Stimulated activated CD8-positive, alpha-beta memory T cell treated with anti-CD3 and anti-CD28 coated beads, Interleukin-12 subunit alpha, Interleukin-12 subunit beta, amount 100 ng/mL, for 24 hours (primary cell): ENCODE data around the gene BROX.
"Not testable (repeated sequence)": the region's sequence is repeated elsewhere in the genome, so short reads cannot be mapped to it uniquely, and the experiment has no call there.

Experiments
- DNase-seq: peaks from one replicate; pipeline ENCODE4 v3.0.0-alpha.2; 2020; ENCODE audit errors: extremely low read depth

BROX gene

GRCh38 chr1:222712253-222713090 lies at the start of gene BROX, which contains the start of gene AIDA:
TSS of gene BROX (plus strand) at chr1:222712564. CDS start at chr1:222715700, 3,136 bp downstream.
TSS of gene AIDA (minus strand) at chr1:222712491. CDS start at chr1:222712317, 174 bp downstream.
- peak; percentile 96 for DNase-seq

GRCh38 chr1:222663431-222663934 lies 48.9 kb upstream of the BROX start:
- no peak for DNase-seq

GRCh38 chr1:222665964-222666363 lies 46.4 kb upstream of the BROX start:
- DNase-seq: no peak

- not testable (repeated sequence) for DNase-seq
Measured at GRCh38 chr1:222668184-222668583, 44.2 kb upstream of the BROX start.

GRCh38 chr1:222669107-222669506 lies 43.3 kb upstream of the BROX start:
- DNase-seq: not testable (repeated sequence)

GRCh38 chr1:222670110-222670509 lies 42.3 kb upstream of the BROX start:
- DNase-seq: no peak

GRCh38 chr1:222680080-222680479 lies 32.3 kb upstream of the BROX start:
- DNase-seq: no peak

- DNase-seq: no peak
Measured at GRCh38 chr1:222691016-222691415, 21.3 kb upstream of the BROX start.

- no peak for DNase-seq
Measured at GRCh38 chr1:222694927-222695326, 17.4 kb upstream of the BROX start.

- no peak for DNase-seq
Measured at GRCh38 chr1:222696741-222697140, 15.6 kb upstream of the BROX start.

- DNase-seq: no peak
Measured at GRCh38 chr1:222697203-222697602, 15.2 kb upstream of the BROX start.

- no peak for DNase-seq
Measured at GRCh38 chr1:222697826-222698225, 14.5 kb upstream of the BROX start.

GRCh38 chr1:222702210-222702609 lies 10.2 kb upstream of the BROX start:
- no peak for DNase-seq

- DNase-seq: no peak
Measured at GRCh38 chr1:222704260-222704659, 8.1 kb upstream of the BROX start.

GRCh38 chr1:222706815-222707214 lies 5.5 kb upstream of the BROX start:
- no peak for DNase-seq

GRCh38 chr1:222709700-222710153 lies 2.6 kb upstream of the BROX start:
- DNase-seq: no peak

- no peak for DNase-seq
Measured at GRCh38 chr1:222711319-222712252, 778 bp upstream of the BROX start.

- peak; percentile 83 for DNase-seq
Measured at GRCh38 chr1:222713091-222713961, 962 bp downstream of the BROX start.

GRCh38 chr1:222716393-222716792 lies 4.0 kb downstream of the BROX start:
- DNase-seq: no peak

GRCh38 chr1:222728746-222729145 lies 16.4 kb downstream of the BROX start:
- DNase-seq: no peak

- no peak for DNase-seq
Measured at GRCh38 chr1:222730866-222731265, 18.5 kb downstream of the BROX start.
